Small intestine (tissue), 7 donors: ENCODE results near the gene GRHPR. TPM values are rescaled to one million over a fixed set of nuclear protein-coding genes. Genes with fewer than 3 reads are reported as not detected.
"Not testable (repeated sequence)": the region's sequence is repeated elsewhere in the genome, so short reads cannot be mapped to it uniquely, and the experiment has no call there.

ENCODE experiments used
- DNase-seq, 2 donors: peaks; one replicate each; pipeline versions ENCODE4 v3.0.0 to v3.0.0-alpha.2; 2013
- FAIRE-seq: peaks from 2 replicates; lab custom pipeline; 2012; peaks lifted over from hg19 to GRCh38; lab: Jason Lieb, UNC
- H3K27ac ChIP-seq, 3 donors: one replicate each; pipeline ENCODE4 v1.5.1; 2013; ENCODE audit warnings: low read length in 2 of 3, mild to moderate bottlenecking in 2 of 3, control low read depth in 1 of 3, inconsistent platforms in 1 of 3, low read depth in 1 of 3, moderate library complexity in 1 of 3
- H3K27me3 ChIP-seq, 3 donors: one replicate each; pipeline ENCODE4 v1.6.1; 2013; ENCODE audit warnings: low read length in 3 of 3, inconsistent platforms in 1 of 3; ENCODE audit not compliant: control insufficient read depth in 3 of 3, insufficient read depth in 3 of 3
- H3K36me3 ChIP-seq, 3 donors: one replicate each; pipeline ENCODE4 v1.6.1; 2013; ENCODE audit warnings: low read length in 3 of 3, inconsistent platforms in 1 of 3, low read depth in 1 of 3, mild to moderate bottlenecking in 1 of 3, moderate library complexity in 1 of 3; ENCODE audit not compliant: control insufficient read depth in 3 of 3, insufficient read depth in 2 of 3
- H3K4me1 ChIP-seq, 3 donors: one replicate each; pipeline ENCODE4 v1.6.1; 2013; ENCODE audit warnings: low read length in 2 of 3, inconsistent platforms in 1 of 3, low read depth in 1 of 3, mild to moderate bottlenecking in 1 of 3, moderate library complexity in 1 of 3; ENCODE audit not compliant: control insufficient read depth in 3 of 3, insufficient read depth in 2 of 3
- H3K4me3 ChIP-seq, 3 donors: one replicate each; pipeline ENCODE4 v1.5.1; 2013; ENCODE audit warnings: low read length in 3 of 3, control low read depth in 1 of 3, inconsistent platforms in 1 of 3, low read depth in 1 of 3, mild to moderate bottlenecking in 1 of 3, moderate library complexity in 1 of 3
- H3K9me3 ChIP-seq, 2 donors: one replicate each; pipeline ENCODE4 v1.6.1; 2013; ENCODE audit warnings: low read depth in 1 of 2, low read length in 1 of 2; ENCODE audit not compliant: control insufficient read depth in 2 of 2, insufficient read depth in 1 of 2
- WGBS, 3 donors: extraction: QIAGEN DNeasy Blood & Tissue Kit; methylation state at CpG; one replicate each; pipeline ENCODE4 v1.1.7; 2013; 5-methylcytosine and 5-hydroxymethylcytosine counted together
- polyA plus RNA-seq, 4 donors: library from polyadenylated mRNA; stranded (reverse) in 3 of 4; unstranded in 1 of 4; fragments of 200-250 nt in 3 of 4; fragments of 120-200 nt in 1 of 4; gene quantifications; one replicate each; pipeline versions ENCODE4 v1.2.1 to v1.2.3, GENCODE V29; 2013
- donor health status: healthy with polysubstance abuse.
- donor health status: control.
- donor health status: control.
- donor health status: Bipolar disorder and iron deficiency.
- donor health status: healthy.

Gene GRHPR
- polyA plus RNA-seq, 4 donors = 103 to 134 (median 123) TPM

DNA sequence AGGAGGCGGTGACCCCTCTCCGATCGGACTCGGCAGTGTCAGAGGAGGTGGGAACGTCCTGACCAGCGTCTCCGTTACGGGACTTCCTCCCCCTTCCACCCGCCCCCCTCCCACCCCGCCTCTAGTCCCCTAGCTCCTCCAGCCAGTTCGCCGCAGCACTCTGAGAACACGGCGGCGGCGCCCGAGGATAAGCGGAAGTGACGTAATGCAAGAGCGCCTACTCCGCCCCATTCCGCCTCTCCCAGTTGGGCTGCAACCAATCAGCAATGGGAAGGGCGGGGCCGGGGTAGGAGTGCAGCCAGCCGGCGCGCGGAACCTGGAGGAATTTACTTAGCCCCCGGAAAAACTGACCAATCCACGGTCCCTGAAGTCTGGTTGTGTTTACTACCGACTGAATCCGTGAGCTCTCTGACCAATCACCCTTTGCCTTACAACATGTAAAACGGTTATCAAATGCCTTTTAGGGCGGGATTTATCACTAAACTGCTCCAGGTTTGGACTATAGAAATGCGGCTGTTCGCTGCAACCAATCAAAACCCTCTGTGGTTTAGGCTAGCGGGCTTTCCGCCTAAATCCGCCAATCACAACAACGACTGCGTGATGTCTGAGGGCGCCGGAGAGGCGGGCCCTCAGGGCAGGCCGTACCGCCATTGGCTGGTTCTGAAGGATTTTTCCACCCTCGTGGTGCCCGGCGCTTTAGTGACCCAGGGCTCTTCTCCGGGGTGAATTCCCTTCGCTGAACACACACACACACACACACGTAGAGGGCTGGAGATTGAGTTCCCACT, 42.9 kb downstream of the GRHPR start, which contains the start of gene ZBTB5:
Gene ZBTB5, minus strand, starts transcription at position 202 of the 788 bp plus-strand sequence. CDS start 22,899 bp downstream, outside the sequence.
- peak within 1 kb of the TSS; percentile 75 to 94 (median 81) for H3K4me3 ChIP-seq
- H3K9me3 ChIP-seq = no peaks in the 10 kb centered on the region
- H3K27me3 ChIP-seq = no peaks in the 10 kb centered on the region
- WGBS, 3 donors = 0 to 1% (median 0%) methylated on average over 46 to 52 of the region's 52 CpGs
- FAIRE-seq (peak; percentile 84), DNase-seq (peak; percentile 99 to 100)
- peaks cover 0 to 5% (median 0%) of the 10 kb centered on the region in 3 donors for H3K36me3 ChIP-seq
- H3K27ac ChIP-seq = peak within 1 kb of the TSS; percentile 75 to 98 (median 98)
- peaks cover 0 to 9% (median 4%) of the 10 kb centered on the region in 3 donors for H3K4me1 ChIP-seq

- FAIRE-seq = no peak
- Histone ChIP-seq H3K4me1 (peaks cover 0 to 9% (median 4%) of the 10 kb centered on the region in 3 donors), H3K36me3 (peaks cover 0 to 5% (median 0%) of the 10 kb centered on the region in 3 donors), H3K27ac (peak overlapping the region; percentile 72 to 98 (median 95)), H3K4me3 (peak overlapping the region; percentile 48 to 73 (median 66)), H3K9me3 (no peaks in the 10 kb centered on the region), H3K27me3 (no peaks in the 10 kb centered on the region)
- 0 to 1% (median 0%) methylated on average over 47 of the region's 47 CpGs for WGBS, 3 donors
- DNase-seq = peak in 1 of 2 donors; percentile 71
Observed at GRCh38 chr9:37466037-37466709, 43.7 kb downstream of the GRHPR start.

- peak in 1 of 2 donors; percentile 52 for DNase-seq
- FAIRE-seq, H3K36me3 ChIP-seq, H3K4me1 ChIP-seq, H3K9me3 ChIP-seq, H3K27ac ChIP-seq, H3K4me3 ChIP-seq, H3K27me3 ChIP-seq: not testable (repeated sequence)
- 64 to 85% (median 68%) methylated on average over 16 to 17 of the region's 17 CpGs for WGBS, 3 donors
Observed at GRCh38 chr9:37467530-37467929, 45.0 kb downstream of the GRHPR start.

DNA sequence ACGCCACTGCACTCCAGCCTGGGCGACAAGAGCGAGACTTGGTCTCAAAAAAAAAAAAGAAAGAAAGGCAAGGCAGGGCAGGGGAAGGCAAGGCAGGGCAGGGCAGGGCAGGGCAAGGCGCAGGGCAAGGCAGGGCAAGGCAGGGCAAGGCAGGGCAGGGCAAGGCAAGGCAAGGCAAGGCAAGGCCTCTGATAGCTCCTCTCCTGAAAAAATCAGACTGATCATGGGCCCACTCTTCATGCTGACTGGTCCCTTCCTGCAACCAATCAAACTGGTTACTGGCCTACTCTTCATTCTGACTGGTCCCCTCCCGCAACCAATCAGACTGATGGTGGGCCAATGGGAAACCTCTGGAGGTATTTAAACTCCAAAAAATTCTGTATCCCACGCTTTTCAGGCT, 46.1 kb downstream of the GRHPR start:
- 85 to 87% (median 86%) methylated on average over 6 of the region's 6 CpGs for WGBS, 3 donors
- peaks cover 0 to 11% (median 2%) of the 10 kb centered on the region in 3 donors for H3K4me1 ChIP-seq

DNA sequence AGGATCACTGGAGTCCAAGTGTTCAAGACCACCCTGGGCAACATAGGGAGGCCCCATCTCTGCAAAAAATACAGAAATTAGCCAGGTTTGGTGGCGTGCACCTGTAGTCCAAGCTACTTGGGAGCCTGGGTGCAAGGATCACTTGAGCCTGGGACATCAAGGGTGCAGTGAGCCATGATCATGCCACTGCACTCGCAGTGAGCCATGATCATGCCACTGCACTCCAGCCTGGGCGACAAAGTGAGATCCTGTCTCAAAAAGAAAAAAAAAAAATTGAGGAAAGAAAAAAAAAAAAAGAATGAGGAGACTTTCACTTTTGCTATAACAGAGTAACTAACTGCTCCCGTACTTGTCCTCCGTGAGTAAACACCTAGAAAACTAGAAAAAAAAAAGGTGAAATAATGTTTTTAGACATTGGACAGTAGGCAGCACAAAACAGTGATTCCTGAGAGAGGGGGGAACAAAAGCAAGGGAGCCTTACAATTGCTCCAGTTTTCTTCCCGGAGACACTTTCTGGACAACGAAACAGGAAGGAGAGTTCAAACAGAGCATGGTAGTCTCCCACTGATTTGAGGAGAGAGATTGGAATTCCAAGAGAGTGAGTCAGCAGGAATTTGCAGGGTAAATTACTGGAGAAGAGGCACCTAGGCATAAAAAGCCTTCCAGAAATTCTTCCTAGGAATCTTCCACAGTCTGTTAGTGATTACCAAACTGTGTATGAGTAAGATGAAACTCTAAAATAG, 49.6 kb downstream of the GRHPR start:
- peak overlapping the region; percentile 53 to 78 (median 73) for H3K27ac ChIP-seq
- peak overlapping the region in 2 of 3 donors; percentile 31 to 38 for H3K4me3 ChIP-seq
- WGBS, 3 donors = 15 to 19% (median 18%) methylated on average over 7 of the region's 7 CpGs
- H3K9me3 ChIP-seq = peaks cover 2 to 6% of the 10 kb centered on the region in 2 donors
- FAIRE-seq (no peak), DNase-seq (peak; percentile 70 to 75)
- no peaks in the 10 kb centered on the region for H3K36me3 ChIP-seq
- H3K27me3 ChIP-seq = no peaks in the 10 kb centered on the region
- peaks cover 0 to 10% (median 5%) of the 10 kb centered on the region in 3 donors for H3K4me1 ChIP-seq

More for the DNA sequence above, 46.1 kb downstream of the GRHPR start:
- Histone ChIP-seq H3K4me3 (no peak overlapping the region), H3K36me3 (no peaks in the 10 kb centered on the region), H3K27me3 (no peaks in the 10 kb centered on the region), H3K27ac (no peak overlapping the region), H3K9me3 (no peaks in the 10 kb centered on the region)
- FAIRE-seq (no peak), DNase-seq (peak in 1 of 2 donors; percentile 63)

- not testable (repeated sequence) for H3K36me3 ChIP-seq, H3K4me3 ChIP-seq, H3K27ac ChIP-seq, H3K27me3 ChIP-seq, DNase-seq, H3K9me3 ChIP-seq, FAIRE-seq
- 62 to 81% (median 71%) methylated on average over 6 of the region's 6 CpGs for WGBS, 3 donors
- H3K4me1 ChIP-seq = peaks cover 0 to 11% (median 5%) of the 10 kb centered on the region in 3 donors
Observed at GRCh38 chr9:37473982-37474381, 51.5 kb downstream of the GRHPR start.

- Histone ChIP-seq H3K4me1 (peaks cover 0 to 11% (median 5%) of the 10 kb centered on the region in 3 donors), H3K27ac (no peak overlapping the region), H3K4me3 (no peak overlapping the region), H3K36me3 (no peaks in the 10 kb centered on the region), H3K27me3 (no peaks in the 10 kb centered on the region), H3K9me3 (peaks cover 2 to 6% of the 10 kb centered on the region in 2 donors)
- FAIRE-seq (no peak), DNase-seq (no peak)
- 82 to 97% (median 91%) methylated on average over 3 of the region's 3 CpGs for WGBS, 3 donors
Observed at GRCh38 chr9:37474438-37474837, 51.9 kb downstream of the GRHPR start.

DNA sequence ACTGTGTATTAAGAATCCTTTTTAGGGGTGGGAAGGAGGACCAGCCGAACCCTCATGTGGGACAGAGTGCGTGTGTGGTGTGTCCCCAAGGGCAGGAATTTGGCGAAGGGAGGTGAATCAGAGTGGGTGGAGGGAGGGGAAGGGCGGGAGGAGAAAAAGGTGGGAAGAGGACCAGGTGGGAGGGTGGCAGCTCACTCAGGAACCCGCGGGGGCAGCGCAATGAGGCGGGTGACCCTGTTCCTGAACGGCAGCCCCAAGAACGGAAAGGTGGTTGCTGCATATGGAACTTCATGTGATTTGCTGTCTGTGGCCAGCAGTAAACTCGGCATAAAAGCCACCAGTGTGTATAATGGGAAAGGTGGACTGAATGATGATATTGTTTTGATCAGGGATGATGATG, 54.4 kb downstream of the GRHPR start:
- FAIRE-seq = no peak
- WGBS, 3 donors = 71 to 84% (median 77%) methylated on average over 10 to 11 of the region's 11 CpGs
- peaks cover 0 to 4% (median 0%) of the 10 kb centered on the region in 3 donors for H3K27me3 ChIP-seq
- H3K27ac ChIP-seq = peak overlapping the region in 2 of 3 donors; percentile 44 to 56
- DNase-seq = no peak
- peaks cover 0 to 11% (median 5%) of the 10 kb centered on the region in 3 donors for H3K4me1 ChIP-seq
- H3K36me3 ChIP-seq = no peaks in the 10 kb centered on the region
- H3K9me3 ChIP-seq = peaks cover 2 to 6% of the 10 kb centered on the region in 2 donors
- H3K4me3 ChIP-seq = no peak overlapping the region
